Right lung (tissue), 5 donors: ENCODE measurements around the gene C12orf56. TPM values are rescaled to one million over a fixed set of nuclear protein-coding genes. Genes with fewer than 3 reads are reported as not detected.
A peak's percentile ranks its signal among the peaks of the same experiment; 100 is the strongest.
"Not testable (repeated sequence)": the region's sequence is repeated elsewhere in the genome, so short reads cannot be mapped to it uniquely, and the experiment has no call there.

Experiments used
- DNase-seq, 2 donors: peaks; one replicate each; pipeline ENCODE4 v3.0.0-alpha.2; 2013
- polyA plus RNA-seq, 5 donors: library from polyadenylated mRNA; unstranded; fragments of 120-200 nt; gene quantifications; one replicate each; pipeline versions ENCODE4 v1.2.1 to v1.2.3, GENCODE V29; 2013; ENCODE audit warnings: inconsistent platforms in 1 of 5, low replicate concordance in 1 of 5; ENCODE audit not compliant: insufficient read length in 5 of 5, insufficient read depth in 1 of 5

C12orf56 gene
- polyA plus RNA-seq, 5 donors = 0.03 to 0.22 (median 0.15) TPM

- no peak for DNase-seq
Measured at GRCh38 chr12:64311877-64312276, 78.7 kb downstream of the C12orf56 start.

- no peak for DNase-seq
Measured at GRCh38 chr12:64304571-64304970, 86.0 kb downstream of the C12orf56 start.

- DNase-seq = no peak
Measured at GRCh38 chr12:64299628-64300027, 90.9 kb downstream of the C12orf56 start.

GRCh38 chr12:64296301-64296700, 94.3 kb downstream of the C12orf56 start:
- DNase-seq = no peak

- DNase-seq = no peak
Measured at GRCh38 chr12:64293654-64294364, 96.7 kb downstream of the C12orf56 start.

GRCh38 chr12:64293174-64293573, 97.4 kb downstream of the C12orf56 start:
- not testable (repeated sequence) for DNase-seq

GRCh38 chr12:64286521-64286920, 104.0 kb downstream of the C12orf56 start:
- no peak for DNase-seq

- DNase-seq = no peak
Measured at GRCh38 chr12:64284256-64284655, 106.3 kb downstream of the C12orf56 start.

GRCh38 chr12:64278421-64278820, 112.1 kb downstream of the C12orf56 start:
- no peak for DNase-seq

- DNase-seq = no peak
Measured at GRCh38 chr12:64273527-64274403, 116.8 kb downstream of the C12orf56 start.

- DNase-seq = no peak
Measured at GRCh38 chr12:64270411-64270810, 120.1 kb downstream of the C12orf56 start.

GRCh38 chr12:64269161-64269560, 121.4 kb downstream of the C12orf56 start:
- DNase-seq = no peak

GRCh38 chr12:64268409-64268808, 122.1 kb downstream of the C12orf56 start:
- no peak for DNase-seq

GRCh38 chr12:64265839-64266238, 124.7 kb downstream of the C12orf56 start:
- DNase-seq = no peak

- DNase-seq = no peak
Measured at GRCh38 chr12:64261813-64262212, 128.7 kb downstream of the C12orf56 start.

GRCh38 chr12:64258576-64258975, 132.0 kb downstream of the C12orf56 start:
- DNase-seq = no peak

GRCh38 chr12:64256166-64256800, 134.3 kb downstream of the C12orf56 start:
- DNase-seq = peak; percentile 53 to 65

GRCh38 chr12:64255249-64255648, 135.3 kb downstream of the C12orf56 start:
- DNase-seq = no peak

- no peak for DNase-seq
Measured at GRCh38 chr12:64253356-64253755, 137.2 kb downstream of the C12orf56 start.

GRCh38 chr12:64252681-64253080, 137.9 kb downstream of the C12orf56 start:
- peak; percentile 65 to 81 for DNase-seq

GRCh38 chr12:64243809-64244208, 146.7 kb downstream of the C12orf56 start:
- DNase-seq = no peak

GRCh38 chr12:64240781-64241180, 149.8 kb downstream of the C12orf56 start:
- no peak for DNase-seq

- DNase-seq = no peak
Measured at GRCh38 chr12:64237382-64237781, 153.2 kb downstream of the C12orf56 start.
